DOHH2 (cell line): ENCODE data around the gene LIN52.
A peak's percentile ranks its signal among the peaks of the same experiment; 100 is the strongest.
"Not testable (repeated sequence)": the region's sequence is repeated elsewhere in the genome, so short reads cannot be mapped to it uniquely, and the experiment has no call there.

Experiments
- H3F3A ChIP-seq: fragments of 200-600 bp; sonication (generic), shearing (Covaris generic); 2 replicates; pipeline ENCODE4 v1.6.0; 2016; ENCODE audit warnings: antibody characterized with exemption, mild to moderate bottlenecking; ENCODE audit not compliant: control insufficient read depth, insufficient read depth
- H3K27ac ChIP-seq: fragments of 200-600 bp; sonication (generic); 2 replicates; pipeline ENCODE4 v1.5.1; 2014; ENCODE audit warnings: low read depth, mild to moderate bottlenecking, low read length, moderate library complexity
- H3K27me3 ChIP-seq: fragments of 200-600 bp; sonication (generic); 2 replicates; pipeline ENCODE4 v1.6.1; 2014; ENCODE audit warnings: mild to moderate bottlenecking, low read length, mixed read lengths; ENCODE audit not compliant: control insufficient read depth
- H3K36me3 ChIP-seq: fragments of 200-600 bp; sonication (generic); 2 replicates; pipeline ENCODE4 v1.6.1; 2014; ENCODE audit warnings: mild to moderate bottlenecking, low read length, moderate library complexity, mixed read lengths; ENCODE audit not compliant: control insufficient read depth
- H3K4me1 ChIP-seq: fragments of 200-600 bp; sonication (generic); 2 replicates; pipeline ENCODE4 v1.6.1; 2014; ENCODE audit warnings: mild to moderate bottlenecking, low read length, mixed read lengths; ENCODE audit not compliant: control insufficient read depth
- H3K4me2 ChIP-seq: fragments of 200-600 bp; sonication (generic); 2 replicates; pipeline ENCODE4 v1.6.0; 2014; ENCODE audit warnings: mild to moderate bottlenecking, low read length, moderate library complexity
- H3K4me3 ChIP-seq: fragments of 200-600 bp; sonication (generic); 2 replicates; pipeline ENCODE4 v1.5.1; 2014; ENCODE audit warnings: mild to moderate bottlenecking, low read length, mixed read lengths
- H3K79me2 ChIP-seq: fragments of 200-600 bp; sonication (generic); 2 replicates; pipeline ENCODE4 v1.6.1; 2014; ENCODE audit warnings: mild to moderate bottlenecking, low read length, mixed read lengths; ENCODE audit not compliant: control insufficient read depth
- H3K9me2 ChIP-seq: fragments of 200-600 bp; sonication (generic); replicated peaks from 2 replicates; pipeline ENCODE4 v1.6.1; 2014; ENCODE audit warnings: mild to moderate bottlenecking, low read length, mixed read lengths; ENCODE audit not compliant: control insufficient read depth
- H3K9me3 ChIP-seq: fragments of 200-600 bp; sonication (generic); 2 replicates; pipeline ENCODE4 v1.6.1; 2014; ENCODE audit warnings: antibody characterized with exemption, low read length, mixed read lengths; ENCODE audit not compliant: control insufficient read depth, insufficient read depth
- H4K20me1 ChIP-seq: fragments of 200-600 bp; sonication (generic); 2 replicates; pipeline ENCODE4 v1.6.0; 2014; ENCODE audit warnings: low read depth, mild to moderate bottlenecking, antibody characterized with exemption, low read length, moderate library complexity; ENCODE audit not compliant: control insufficient read depth, insufficient read depth
- CTCF ChIP-seq: fragments of 200-600 bp; sonication (generic); IDR thresholded peaks from one replicate; pipeline ENCODE4 v1.5.1; 2014; ENCODE audit warnings: antibody characterized with exemption, mild to moderate bottlenecking, low read depth, low read length; ENCODE audit not compliant: poor library complexity, severe bottlenecking
- EZH2phosphoT487 ChIP-seq: fragments of 200-600 bp; sonication (generic); IDR thresholded peaks from 2 replicates; pipeline ENCODE4 v1.6.1; 2017; ENCODE audit warnings: borderline replicate concordance, mild to moderate bottlenecking, antibody characterized with exemption, low read length, moderate library complexity, mixed read lengths

The LIN52 gene

GRCh38 chr14:74111395-74112216 is 26.9 kb downstream of the LIN52 start:
- peak; percentile 31 for TF ChIP-seq CTCF
- H3F3A ChIP-seq, H3K27ac ChIP-seq, H3K9me2 ChIP-seq, H4K20me1 ChIP-seq, H3K9me3 ChIP-seq, H3K4me2 ChIP-seq, H3K79me2 ChIP-seq, H3K4me3 ChIP-seq, H3K36me3 ChIP-seq, H3K4me1 ChIP-seq, H3K27me3 ChIP-seq: not testable (repeated sequence)

DNA sequence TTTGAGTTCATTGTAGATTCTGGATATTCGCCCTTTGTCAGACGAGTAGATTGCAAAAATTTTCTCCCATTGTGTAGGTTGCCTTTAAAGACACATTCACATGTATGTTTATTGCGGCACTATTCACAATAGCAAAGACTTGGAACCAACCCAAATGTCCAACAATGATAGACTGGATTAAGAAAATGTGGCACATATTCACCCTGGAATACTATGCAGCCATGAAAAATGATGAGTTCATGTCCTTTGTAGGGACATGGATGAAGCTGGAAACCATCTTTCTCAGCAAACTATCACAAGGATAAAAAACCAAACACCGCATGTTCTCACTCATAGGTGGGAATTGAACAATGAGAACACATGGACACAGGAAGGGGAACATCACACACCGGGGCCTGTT is 40.7 kb downstream of the LIN52 start:
- H3K27ac ChIP-seq, H3F3A ChIP-seq, H3K4me3 ChIP-seq, H3K4me1 ChIP-seq, H3K9me3 ChIP-seq, H4K20me1 ChIP-seq, H3K9me2 ChIP-seq, H3K27me3 ChIP-seq, H3K4me2 ChIP-seq, H3K79me2 ChIP-seq, H3K36me3 ChIP-seq: not testable (repeated sequence)

- Histone ChIP-seq H3K79me2 (no peaks in the 10 kb centered on the region), H3K27ac (no peak overlapping the region), H3K36me3 (no peaks in the 10 kb centered on the region), H3K9me2 (no peaks in the 10 kb centered on the region), H3K4me3 (no peak overlapping the region), H3K9me3 (no peaks in the 10 kb centered on the region), H4K20me1 (no peaks in the 10 kb centered on the region), H3F3A (no peaks in the 10 kb centered on the region), H3K4me1 (no peaks in the 10 kb centered on the region), H3K27me3 (no peaks in the 10 kb centered on the region), H3K4me2 (no peak overlapping the region)
- TF ChIP-seq EZH2phosphoT487 (no peak), CTCF (no peak)
Measured at GRCh38 chr14:74126315-74127013, 41.7 kb downstream of the LIN52 start.

DNA sequence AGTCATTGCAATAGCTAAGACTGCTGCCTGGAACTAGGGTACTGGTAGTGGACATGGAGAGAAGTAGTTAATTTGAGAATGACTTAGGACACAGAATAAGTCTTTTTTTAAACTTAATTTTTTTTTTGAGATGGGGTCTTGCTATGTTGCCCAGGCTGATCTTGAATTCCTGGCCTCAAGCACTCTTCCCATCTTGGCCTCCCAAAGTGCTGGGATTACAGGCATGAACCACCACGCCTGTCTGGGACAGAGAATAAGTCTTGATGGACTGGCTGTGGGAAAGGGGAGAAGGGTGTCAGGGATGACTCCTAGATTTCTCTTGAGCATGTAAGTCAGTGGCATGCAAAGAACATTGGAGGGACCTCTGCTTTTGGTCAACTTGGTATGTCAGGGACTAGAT is 42.9 kb downstream of the LIN52 start:
- Histone ChIP-seq H3F3A (no peaks in the 10 kb centered on the region), H3K9me2 (no peaks in the 10 kb centered on the region), H3K9me3 (no peaks in the 10 kb centered on the region), H4K20me1 (no peaks in the 10 kb centered on the region), H3K4me3 (no peak overlapping the region), H3K4me1 (no peaks in the 10 kb centered on the region), H3K27ac (no peak overlapping the region), H3K79me2 (no peaks in the 10 kb centered on the region), H3K36me3 (no peaks in the 10 kb centered on the region), H3K4me2 (no peak overlapping the region), H3K27me3 (no peaks in the 10 kb centered on the region)
- no peak for TF ChIP-seq EZH2phosphoT487
